PC-9 (cell line): ENCODE data around the gene TPSG1. TPM values are rescaled to one million over a fixed set of nuclear protein-coding genes. Genes with fewer than 3 reads are reported as not detected.
"Not testable (repeated sequence)": the region's sequence is repeated elsewhere in the genome, so short reads cannot be mapped to it uniquely, and the experiment has no call there.

Experiments
- BruUV-seq: library from RNA; stranded (reverse); fragments of 400-500 nt; replicated peaks from 2 replicates; lab custom pipeline; 2021; lab: Mats Ljungman, UMichigan
- CTCF ChIA-PET: fragments of 300-600 bp; sonication (Branson Sonifier 250); formaldehyde crosslinking; loops from one replicate; lab custom pipeline; 2022; ENCODE audit warnings: antibody characterized with exemption; lab: Charles Lee
- POLR2A ChIA-PET: fragments of 300-600 bp; sonication (Branson Sonifier 250); formaldehyde crosslinking; loops from one replicate; lab custom pipeline; 2022; ENCODE audit warnings: antibody characterized with exemption; ENCODE audit not compliant: unreplicated experiment; lab: Charles Lee
- DNase-seq, 2 experiments: peaks; one replicate each; pipeline versions ENCODE4 v3.0.0 to v3.0.0-alpha.2; 2015 to 2022; ENCODE audit warnings: mixed read lengths in 1 of 2
- H2AFZ ChIP-seq: fragments of 200-600 bp; sonication (generic); 2 replicates; pipeline ENCODE4 v1.8.1; 2017; ENCODE audit warnings: antibody characterized with exemption
- H3F3A ChIP-seq: fragments of 200-600 bp; sonication (generic); 2 replicates; pipeline ENCODE4 v1.8.1; 2017; ENCODE audit warnings: antibody characterized with exemption, mild to moderate bottlenecking, low read depth; ENCODE audit not compliant: insufficient read depth
- H3K27ac ChIP-seq: fragments of 200-600 bp; sonication (generic); 2 replicates; pipeline ENCODE4 v1.6.1; 2016; ENCODE audit warnings: mixed run types
- H3K27me3 ChIP-seq: fragments of 200-600 bp; sonication (generic); 2 replicates; pipeline ENCODE4 v1.6.1; 2016; ENCODE audit warnings: low read depth, mixed run types; ENCODE audit not compliant: insufficient read depth
- H3K36me3 ChIP-seq: fragments of 200-600 bp; sonication (generic); 2 replicates; pipeline ENCODE4 v1.6.1; 2016; ENCODE audit warnings: low read depth, mixed run types
- H3K4me1 ChIP-seq: fragments of 200-600 bp; sonication (generic); replicated peaks from 2 replicates; pipeline ENCODE4 v1.6.1; 2016; ENCODE audit warnings: mixed run types; ENCODE audit not compliant: insufficient read depth
- H3K4me2 ChIP-seq: fragments of 200-600 bp; sonication (generic); 2 replicates; pipeline ENCODE4 v1.6.1; 2017; ENCODE audit warnings: mixed run types
- H3K4me3 ChIP-seq: fragments of 200-600 bp; sonication (generic); 2 replicates; pipeline ENCODE4 v1.6.1; 2016; ENCODE audit warnings: mixed run types
- H3K79me2 ChIP-seq: fragments of 200-600 bp; sonication (generic); 2 replicates; pipeline ENCODE4 v1.6.1; 2017; ENCODE audit warnings: low read depth, mixed run types
- H3K9me2 ChIP-seq: fragments of 200-600 bp; sonication (generic); 2 replicates; pipeline ENCODE4 v1.8.1; 2017; ENCODE audit warnings: mild to moderate bottlenecking; ENCODE audit not compliant: insufficient read depth
- H3K9me3 ChIP-seq: fragments of 200-600 bp; sonication (generic); 2 replicates; pipeline ENCODE4 v1.8.1; 2016; ENCODE audit warnings: low read depth; ENCODE audit not compliant: insufficient read depth
- H4K20me1 ChIP-seq: fragments of 200-600 bp; sonication (generic); 2 replicates; pipeline ENCODE4 v1.8.1; 2017; ENCODE audit not compliant: insufficient read depth
- CTCF ChIP-seq: fragments of 200-600 bp; sonication (generic); conservative IDR thresholded peaks from 2 replicates; pipeline ENCODE4 v1.6.1; 2017; ENCODE audit warnings: mixed run types, antibody characterized with exemption, mild to moderate bottlenecking, moderate library complexity
- EZH2 ChIP-seq: fragments of 200-600 bp; sonication (generic); IDR thresholded peaks from 2 replicates; pipeline ENCODE4 v1.8.0; 2017; ENCODE audit warnings: antibody characterized with exemption, low read depth
- intact Hi-C: fragments of 100-400 bp; cut with micrococcal nuclease; formaldehyde crosslinking; loops from one replicate; pipeline ENCODE4 v1.10.0; 2022; ENCODE audit not compliant: unreplicated experiment
- total RNA-seq: library from RNA; stranded (reverse); gene quantifications from 2 replicates; pipeline ENCODE4 v1.2.3, GENCODE V29; 2021

The TPSG1 gene
- total RNA-seq, 1 experiment from 2014 or later: not detected

- H3K4me3 ChIP-seq, BruUV-seq, H3K9me3 ChIP-seq, intact Hi-C loops, H3F3A ChIP-seq, H3K27me3 ChIP-seq, H3K4me1 ChIP-seq, CTCF ChIA-PET, DNase-seq, H2AFZ ChIP-seq, H3K36me3 ChIP-seq, H3K4me2 ChIP-seq, H3K79me2 ChIP-seq, H4K20me1 ChIP-seq, H3K9me2 ChIP-seq, H3K27ac ChIP-seq: not testable (repeated sequence)
- POLR2A ChIA-PET: interaction anchor here (0.5 kb wide), 1 partner anchor 146 kb away, joined by 5 read pairs; no protein-coding TSS in a partner anchor
Measured at GRCh38 chr16:1238909-1239308, 13.8 kb upstream of the TPSG1 start.

GRCh38 chr16:1237990-1238389 is 12.9 kb upstream of the TPSG1 start:
- intact Hi-C loops: no loop called here
- H4K20me1 ChIP-seq: no peaks in the 10 kb centered on the region
- no peaks in the 10 kb centered on the region for H3K79me2 ChIP-seq
- H3K36me3 ChIP-seq: no peaks in the 10 kb centered on the region
- no peak overlapping the region for H3K4me2 ChIP-seq
- no peak overlapping the region for H3K27ac ChIP-seq
- no peak overlapping the region for H2AFZ ChIP-seq
- H3K4me3 ChIP-seq: no peak overlapping the region
- no TSS peak for BruUV-seq
- no peaks in the 10 kb centered on the region for H3F3A ChIP-seq
- no peaks in the 10 kb centered on the region for H3K27me3 ChIP-seq
- no peaks in the 10 kb centered on the region for H3K4me1 ChIP-seq
- POLR2A ChIA-PET: no interaction called here
- TF ChIP-seq CTCF: no peak
- TF ChIP-seq EZH2: no peak
- DNase-seq: no peak
- CTCF ChIA-PET: no interaction called here
- no peaks in the 10 kb centered on the region for H3K9me3 ChIP-seq
- no peaks in the 10 kb centered on the region for H3K9me2 ChIP-seq

DNA sequence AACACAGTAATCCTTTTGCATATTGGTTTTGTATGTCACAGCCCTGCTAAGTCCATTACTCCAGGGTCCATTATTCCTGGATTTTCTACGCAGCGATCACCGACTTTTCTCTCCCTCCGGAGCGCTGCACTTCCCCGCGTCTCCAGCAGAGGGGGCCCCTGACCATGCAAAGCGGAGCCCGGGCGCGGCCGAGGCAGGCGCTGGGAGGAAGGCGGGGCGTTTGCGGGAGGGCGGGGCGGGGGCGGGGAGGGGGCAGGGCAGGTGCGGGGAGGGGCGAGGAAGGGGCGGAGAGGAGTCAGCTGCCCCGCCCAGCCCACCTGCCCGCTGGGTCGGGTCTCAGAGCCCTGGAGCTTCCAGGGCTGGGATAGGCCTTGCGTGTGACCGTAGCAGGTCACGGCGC is 11.6 kb upstream of the TPSG1 start:
- DNase-seq, H3K4me3 ChIP-seq, CTCF ChIA-PET, H3K79me2 ChIP-seq, POLR2A ChIA-PET, H3K27ac ChIP-seq, H4K20me1 ChIP-seq, H3K27me3 ChIP-seq, H3K9me3 ChIP-seq, H3K36me3 ChIP-seq, H3K9me2 ChIP-seq, intact Hi-C loops, H2AFZ ChIP-seq, BruUV-seq, H3K4me2 ChIP-seq, H3K4me1 ChIP-seq, H3F3A ChIP-seq: not testable (repeated sequence)

DNA sequence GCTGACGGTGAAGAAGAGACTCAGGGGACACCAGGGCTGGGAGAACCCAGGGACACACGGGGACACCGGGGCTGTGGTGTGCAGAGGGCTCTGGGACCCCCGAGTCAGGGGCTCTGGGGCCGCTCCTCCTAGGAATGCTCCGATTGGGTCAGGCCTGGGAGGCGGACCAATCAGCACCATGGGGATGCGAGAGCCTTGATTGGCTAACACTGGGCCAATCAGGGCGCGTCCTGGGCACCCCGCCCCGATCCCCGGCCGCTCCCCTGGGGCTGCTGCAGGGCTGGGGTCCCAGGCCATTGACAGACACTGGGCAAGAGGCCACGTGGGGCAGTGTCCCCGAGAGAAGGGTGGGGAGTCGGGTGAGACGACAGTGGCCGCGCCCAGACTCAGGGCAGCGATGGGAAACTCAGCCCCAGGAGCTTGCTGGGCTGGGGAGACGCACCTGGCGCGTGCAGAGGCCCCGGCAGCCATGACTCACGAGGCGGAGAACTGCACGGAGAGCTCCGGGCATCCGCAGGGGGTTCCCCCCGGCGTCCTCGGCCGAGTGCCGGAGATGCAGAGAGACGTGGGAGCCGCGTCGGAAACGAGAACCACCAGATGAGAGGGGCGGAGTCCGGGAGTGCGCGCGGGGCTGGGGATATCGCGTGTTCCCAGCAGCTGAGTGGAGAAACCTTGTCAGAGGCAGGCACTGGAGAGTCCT is 7.1 kb upstream of the TPSG1 start:
- H3K27ac ChIP-seq: not testable (repeated sequence)

DNA sequence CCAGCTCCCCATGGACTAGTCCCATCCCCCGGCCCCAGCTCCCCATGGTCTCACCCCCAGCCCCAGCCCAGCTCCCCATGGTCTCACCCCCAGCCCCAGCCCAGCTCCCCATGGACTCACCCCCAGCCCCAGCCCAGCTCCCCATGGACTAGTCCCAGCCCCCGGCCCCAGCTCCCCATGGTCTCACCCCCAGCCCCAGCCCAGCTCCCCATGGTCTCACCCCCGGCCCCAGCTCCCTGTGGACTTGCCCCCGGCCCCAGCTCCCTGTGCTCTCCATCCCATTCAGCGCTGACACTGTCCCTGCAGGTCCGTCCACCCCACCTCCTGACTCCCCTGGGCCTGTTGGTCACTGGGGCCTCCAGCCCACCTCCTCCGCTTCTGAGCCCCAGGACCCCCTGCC is 6.2 kb upstream of the TPSG1 start:
- H3K9me3 ChIP-seq, H3K4me1 ChIP-seq, H4K20me1 ChIP-seq, H3K4me3 ChIP-seq, H3K27me3 ChIP-seq, H2AFZ ChIP-seq, DNase-seq, H3K4me2 ChIP-seq, H3K27ac ChIP-seq, POLR2A ChIA-PET, CTCF ChIA-PET, intact Hi-C loops, H3K9me2 ChIP-seq, H3K79me2 ChIP-seq, H3F3A ChIP-seq, H3K36me3 ChIP-seq, BruUV-seq: not testable (repeated sequence)

More for the DNA sequence above, 7.1 kb upstream of the TPSG1 start:
- POLR2A ChIA-PET, H3K9me2 ChIP-seq, BruUV-seq, H3K4me1 ChIP-seq, DNase-seq, intact Hi-C loops, H3K4me3 ChIP-seq, CTCF ChIA-PET, H2AFZ ChIP-seq, H3K9me3 ChIP-seq, H4K20me1 ChIP-seq, H3K4me2 ChIP-seq, H3K27me3 ChIP-seq, H3K79me2 ChIP-seq, H3F3A ChIP-seq, H3K36me3 ChIP-seq: not testable (repeated sequence)

- H3K27ac ChIP-seq, H3K4me1 ChIP-seq, BruUV-seq, intact Hi-C loops, H3K4me3 ChIP-seq, H3K9me2 ChIP-seq, CTCF ChIA-PET, POLR2A ChIA-PET, H4K20me1 ChIP-seq, H3K36me3 ChIP-seq, DNase-seq, H3K9me3 ChIP-seq, H3K4me2 ChIP-seq, H3K27me3 ChIP-seq, H3F3A ChIP-seq, H3K79me2 ChIP-seq, H2AFZ ChIP-seq: not testable (repeated sequence)
Measured at GRCh38 chr16:1230471-1231212, 5.6 kb upstream of the TPSG1 start.
